Ovary (tissue), 3 donors: Measurements from ENCODE around the gene ATF7IP.

Experiments
- EP300 ChIP-seq: sonication (generic); formaldehyde crosslinking; IDR thresholded peaks from one replicate; pipeline ENCODE4 v1.6.1; 2017; ENCODE audit warnings: antibody characterized with exemption
- POLR2A ChIP-seq: fragments of 450-650 bp; IDR thresholded peaks from one replicate; pipeline ENCODE4 v1.6.1; 2017; ENCODE audit warnings: antibody characterized with exemption, mild to moderate bottlenecking, moderate library complexity
- TF ChIP-seq, protein P1 (sequence below), 3 donors: fragments of 450-650 bp in 2 of 3; fragments of 200-600 bp in 1 of 3; IDR thresholded peaks; one replicate each; pipeline versions ENCODE4 v1.5.1 to v1.8.0; 2016 to 2022; ENCODE audit warnings: antibody characterized with exemption in 3 of 3, mild to moderate bottlenecking in 1 of 3
- donor health status: DM: no; HTN: no; CAD: no.

DNA sequence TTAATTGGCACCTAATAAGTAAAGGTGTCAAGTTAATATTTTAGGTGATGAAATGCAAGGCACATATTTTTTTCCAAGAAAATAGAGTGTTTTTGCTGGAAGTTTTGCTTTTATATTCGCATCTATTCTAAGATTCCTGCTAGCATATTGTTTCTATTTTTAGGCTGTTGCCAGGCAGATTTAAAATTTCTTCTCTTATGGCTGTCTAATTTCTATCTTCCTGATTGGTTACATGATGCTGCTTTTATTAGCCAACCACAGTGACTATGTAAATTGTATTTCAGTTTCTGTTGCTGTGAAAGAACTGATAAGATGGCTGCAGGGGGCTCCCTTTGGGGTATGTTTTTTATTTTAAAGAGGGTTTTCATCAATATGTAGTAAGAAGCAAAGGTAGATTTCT lies 42.7 kb downstream of the ATF7IP start:
- TF ChIP-seq POLR2A (no peak), EP300 (no peak)
- TF ChIP-seq, protein P1, sequence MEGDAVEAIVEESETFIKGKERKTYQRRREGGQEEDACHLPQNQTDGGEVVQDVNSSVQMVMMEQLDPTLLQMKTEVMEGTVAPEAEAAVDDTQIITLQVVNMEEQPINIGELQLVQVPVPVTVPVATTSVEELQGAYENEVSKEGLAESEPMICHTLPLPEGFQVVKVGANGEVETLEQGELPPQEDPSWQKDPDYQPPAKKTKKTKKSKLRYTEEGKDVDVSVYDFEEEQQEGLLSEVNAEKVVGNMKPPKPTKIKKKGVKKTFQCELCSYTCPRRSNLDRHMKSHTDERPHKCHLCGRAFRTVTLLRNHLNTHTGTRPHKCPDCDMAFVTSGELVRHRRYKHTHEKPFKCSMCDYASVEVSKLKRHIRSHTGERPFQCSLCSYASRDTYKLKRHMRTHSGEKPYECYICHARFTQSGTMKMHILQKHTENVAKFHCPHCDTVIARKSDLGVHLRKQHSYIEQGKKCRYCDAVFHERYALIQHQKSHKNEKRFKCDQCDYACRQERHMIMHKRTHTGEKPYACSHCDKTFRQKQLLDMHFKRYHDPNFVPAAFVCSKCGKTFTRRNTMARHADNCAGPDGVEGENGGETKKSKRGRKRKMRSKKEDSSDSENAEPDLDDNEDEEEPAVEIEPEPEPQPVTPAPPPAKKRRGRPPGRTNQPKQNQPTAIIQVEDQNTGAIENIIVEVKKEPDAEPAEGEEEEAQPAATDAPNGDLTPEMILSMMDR (IDR thresholded peaks at IDR 0.05), result no peak
